Measurements from ENCODE around the gene DNMT1.
A peak's percentile ranks its signal among the peaks of the same experiment; 100 is the strongest.

The DNMT1 gene

GRCh38 chr19:10113964-10114650, 80.6 kb downstream of the DNMT1 start:
- DNase-seq (ENCODE audit: low read depth in 2 of 2), result no peak

- no peak for DNase-seq (ENCODE audit: low read depth in 2 of 2)
These were observed 81.2 kb downstream of the DNMT1 start for GRCh38 chr19:10113592-10113963.

DNA sequence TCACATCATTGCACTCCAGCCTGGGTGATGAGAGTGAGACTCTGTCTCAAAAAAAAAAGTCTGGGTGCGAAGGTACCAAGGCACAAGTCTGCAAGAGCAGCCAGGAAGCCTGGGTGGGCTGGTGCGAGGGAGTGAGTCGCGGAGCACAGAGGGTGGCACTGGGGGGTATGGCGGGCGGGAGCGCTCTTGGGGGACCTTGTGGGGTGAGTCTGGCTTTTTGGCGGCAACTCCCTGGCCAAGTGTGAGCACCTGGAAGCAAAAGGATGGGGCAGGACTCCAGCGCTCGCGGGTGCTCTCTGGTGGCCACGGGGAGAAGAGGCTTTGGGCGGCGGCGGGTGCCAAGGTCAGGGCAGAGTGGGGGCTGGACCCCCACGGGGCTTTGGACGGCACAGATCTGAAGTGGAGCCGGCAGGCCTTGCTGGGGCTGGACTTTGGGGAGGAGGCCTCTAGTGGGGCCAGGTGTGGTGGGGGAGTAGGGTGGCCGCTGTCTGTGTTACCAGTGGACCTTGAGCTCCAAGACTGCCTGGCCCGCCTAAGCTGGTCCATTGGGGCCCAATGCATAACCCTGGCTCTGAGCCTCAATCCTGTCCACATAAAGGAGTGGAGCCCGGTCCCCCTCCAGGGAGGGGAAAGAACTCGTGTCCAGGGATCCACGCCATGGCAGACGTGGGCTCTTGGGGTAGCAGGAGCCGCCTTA, 81.7 kb downstream of the DNMT1 start:
- peak; percentile 55 to 58 for DNase-seq (ENCODE audit: low read depth in 2 of 2)

- peak; percentile 68 to 77 for DNase-seq (ENCODE audit: low read depth in 2 of 2)
These were observed 82.6 kb downstream of the DNMT1 start for GRCh38 chr19:10112037-10112761.

DNA sequence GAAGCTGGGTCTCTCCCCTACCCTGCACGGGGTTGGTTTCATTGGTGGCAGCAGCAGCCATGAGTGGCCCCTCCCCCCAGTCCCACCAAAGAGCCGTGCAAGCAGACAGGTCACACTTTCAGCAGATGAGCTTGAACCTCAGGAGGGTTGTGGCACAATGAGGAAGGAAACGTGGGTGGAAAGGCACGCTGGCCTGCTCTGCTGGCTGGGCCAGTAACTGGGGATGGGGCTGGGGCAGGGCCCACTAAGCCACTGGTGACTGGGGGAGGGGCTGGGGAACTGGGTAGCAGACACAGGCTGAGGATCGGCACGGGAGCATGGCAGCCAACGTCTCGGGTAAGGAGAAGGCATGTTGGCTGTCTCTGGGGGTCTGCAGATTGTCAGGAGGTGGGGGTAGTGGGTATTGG, 83.3 kb downstream of the DNMT1 start, which contains the start of gene P2RY11:
TSS of gene P2RY11 (plus strand) at position 289 of the 407 bp plus-strand sequence. CDS start at position 318, 29 bp downstream.
- peak; percentile 57 to 73 for DNase-seq (ENCODE audit: low read depth in 2 of 2)

GRCh38 chr19:10110972-10111317, 83.8 kb downstream of the DNMT1 start:
- no peak for DNase-seq (ENCODE audit: low read depth in 2 of 2)

DNA sequence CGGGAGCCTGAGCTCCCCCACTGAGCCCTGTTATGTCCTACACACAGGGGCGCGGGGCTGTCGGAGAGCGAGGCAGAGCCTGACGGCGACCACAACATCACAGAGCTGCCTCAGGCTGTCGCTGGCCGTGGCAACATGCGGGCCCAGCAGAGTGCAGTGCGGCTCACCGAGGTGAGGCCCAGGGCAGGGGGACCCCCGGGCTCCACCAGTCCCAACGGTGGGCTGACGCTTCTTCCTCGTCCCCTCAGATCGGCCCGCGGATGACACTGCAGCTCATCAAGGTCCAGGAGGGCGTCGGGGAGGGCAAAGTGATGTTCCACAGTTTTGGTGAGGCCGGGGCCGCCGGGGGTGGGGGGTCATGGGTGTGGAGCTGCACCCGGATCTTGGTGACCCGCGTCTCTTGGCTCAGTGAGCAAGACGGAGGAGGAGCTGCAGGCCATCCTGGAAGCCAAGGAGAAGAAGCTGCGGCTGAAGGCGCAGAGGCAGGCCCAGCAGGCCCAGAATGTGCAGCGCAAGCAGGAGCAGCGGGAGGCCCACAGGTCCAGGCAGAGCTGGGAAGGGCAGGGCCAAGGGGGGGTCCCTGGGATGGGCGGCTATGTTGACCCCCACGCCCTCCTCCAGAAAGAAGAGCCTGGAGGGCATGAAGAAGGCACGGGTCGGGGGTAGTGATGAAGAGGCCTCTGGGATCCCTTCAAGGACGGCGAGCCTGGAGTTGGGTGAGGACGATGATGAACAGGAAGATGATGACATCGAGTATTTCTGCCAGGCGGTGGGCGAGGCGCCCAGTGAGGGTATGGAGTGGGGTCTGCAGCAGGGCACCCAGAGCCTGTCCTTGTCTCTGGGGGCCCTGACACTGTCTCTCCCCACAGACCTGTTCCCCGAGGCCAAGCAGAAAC, 84.4 kb downstream of the DNMT1 start:
- no peak for DNase-seq (ENCODE audit: low read depth in 2 of 2)

- no peak for DNase-seq (ENCODE audit: low read depth in 2 of 2)
These were observed 85.2 kb downstream of the DNMT1 start for GRCh38 chr19:10109528-10109927.

GRCh38 chr19:10107817-10108367, 86.9 kb downstream of the DNMT1 start:
- no peak for DNase-seq (ENCODE audit: low read depth in 2 of 2)

GRCh38 chr19:10107254-10107653, 87.5 kb downstream of the DNMT1 start:
- no peak for DNase-seq (ENCODE audit: low read depth in 2 of 2)

GRCh38 chr19:10106100-10106936, 88.4 kb downstream of the DNMT1 start, which contains the start of gene PPAN:
Gene PPAN, plus strand, starts transcription at chr19:10106362. Its CDS starts 33 bp downstream, at chr19:10106395.
- DNase-seq (ENCODE audit: low read depth in 2 of 2), result peak; percentile 95 to 96

- DNase-seq (ENCODE audit: low read depth in 2 of 2), result peak; percentile 79 to 85
These were observed 89.1 kb downstream of the DNMT1 start for GRCh38 chr19:10105509-10106099.

DNA sequence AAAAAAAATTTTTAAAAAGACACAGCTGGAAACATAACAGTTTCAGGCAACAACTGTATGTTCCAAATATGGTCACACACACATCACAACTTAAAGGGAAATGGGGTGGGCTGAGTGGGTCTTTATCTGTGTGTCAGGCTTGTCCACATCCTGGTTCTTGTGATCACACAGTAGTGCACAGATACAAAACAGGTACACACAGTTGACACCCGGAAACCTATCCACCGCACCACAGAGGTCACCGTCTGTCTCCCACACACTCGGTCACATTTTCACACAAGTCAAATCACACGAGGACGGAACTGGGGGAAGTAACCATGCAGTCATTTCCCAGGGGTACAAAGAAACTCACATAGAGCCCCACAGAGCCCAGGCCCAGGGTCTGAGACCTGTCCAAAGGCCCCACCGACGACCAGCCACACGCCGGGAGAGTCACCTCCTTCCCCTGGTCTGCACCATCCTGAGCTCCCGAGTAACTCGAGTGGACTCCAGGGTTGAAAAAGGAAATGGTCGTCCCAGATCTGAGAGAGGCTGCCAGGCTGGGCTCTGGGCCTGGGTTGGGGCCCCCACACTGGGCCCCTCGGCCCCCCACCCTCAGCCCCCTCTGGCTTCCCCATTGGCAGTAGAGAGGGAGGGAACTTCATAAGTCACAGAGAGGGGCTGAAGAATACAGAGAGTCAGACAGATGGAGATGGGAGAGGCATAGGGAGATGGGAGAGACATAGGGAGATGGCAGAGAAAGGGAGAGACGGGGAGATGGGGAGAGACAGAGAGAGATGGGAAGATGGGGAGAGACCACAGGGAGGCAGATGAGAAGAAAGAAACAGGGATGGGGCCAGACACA, 89.9 kb downstream of the DNMT1 start:
- peak; percentile 74 to 78 for DNase-seq (ENCODE audit: low read depth in 2 of 2)

- no peak for DNase-seq (ENCODE audit: low read depth in 2 of 2)
These were observed 90.6 kb downstream of the DNMT1 start for GRCh38 chr19:10104130-10104513.

DNA sequence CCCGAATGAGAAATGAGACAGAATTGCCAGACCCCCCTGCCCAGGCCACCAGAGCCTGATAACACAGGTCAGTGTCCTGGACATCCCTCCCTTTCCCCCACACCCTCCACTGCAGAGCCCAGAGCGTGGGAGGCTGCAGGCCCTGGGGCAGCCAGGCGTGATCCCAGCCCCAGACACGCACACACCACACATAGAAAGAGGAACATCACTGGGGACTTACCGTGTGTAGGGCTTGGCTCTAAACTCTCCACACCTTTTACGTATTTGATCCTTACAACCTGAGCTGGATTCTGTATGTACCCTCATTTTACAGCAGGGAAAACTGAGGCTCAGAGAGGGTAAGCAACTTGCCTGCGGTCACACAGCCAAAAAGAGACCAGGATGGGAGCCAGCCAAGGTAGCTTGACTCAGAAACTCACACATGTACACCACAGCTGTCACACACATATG, 91.9 kb downstream of the DNMT1 start:
- no peak for DNase-seq (ENCODE audit: low read depth in 2 of 2)

DNA sequence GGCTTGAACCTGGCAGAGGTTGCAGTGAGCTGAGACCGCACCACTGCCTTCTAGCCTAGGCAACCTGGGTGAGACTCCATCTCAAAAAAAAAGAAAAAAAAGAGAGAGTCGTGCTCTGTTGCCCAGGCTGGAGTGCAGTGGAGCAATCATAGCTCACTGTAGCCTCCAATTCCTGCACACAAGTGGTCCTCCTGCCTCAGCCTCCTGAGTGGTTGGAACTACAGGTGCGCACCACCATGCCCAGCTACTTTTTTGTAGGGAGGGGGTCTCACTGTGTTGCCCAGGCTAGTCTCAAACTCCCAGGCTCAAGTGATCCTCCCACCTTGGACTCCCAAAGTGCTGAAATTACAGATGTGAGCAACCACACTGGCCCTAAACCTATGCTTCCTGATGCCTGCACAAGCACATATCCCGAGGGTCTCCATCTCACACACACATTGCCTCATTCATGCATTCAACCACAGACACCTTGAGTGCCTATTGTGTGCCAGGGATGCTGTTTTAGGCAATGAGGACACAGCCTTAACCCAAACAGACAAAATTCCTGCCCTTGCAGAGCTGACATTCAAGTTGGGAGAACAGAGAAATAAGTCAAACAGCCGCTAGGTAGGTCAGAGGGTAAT, 94.5 kb downstream of the DNMT1 start:
- DNase-seq (ENCODE audit: low read depth in 2 of 2), result no peak

GRCh38 chr19:10096615-10096963, 98.2 kb downstream of the DNMT1 start:
- no peak for DNase-seq (ENCODE audit: low read depth in 2 of 2)

DNA sequence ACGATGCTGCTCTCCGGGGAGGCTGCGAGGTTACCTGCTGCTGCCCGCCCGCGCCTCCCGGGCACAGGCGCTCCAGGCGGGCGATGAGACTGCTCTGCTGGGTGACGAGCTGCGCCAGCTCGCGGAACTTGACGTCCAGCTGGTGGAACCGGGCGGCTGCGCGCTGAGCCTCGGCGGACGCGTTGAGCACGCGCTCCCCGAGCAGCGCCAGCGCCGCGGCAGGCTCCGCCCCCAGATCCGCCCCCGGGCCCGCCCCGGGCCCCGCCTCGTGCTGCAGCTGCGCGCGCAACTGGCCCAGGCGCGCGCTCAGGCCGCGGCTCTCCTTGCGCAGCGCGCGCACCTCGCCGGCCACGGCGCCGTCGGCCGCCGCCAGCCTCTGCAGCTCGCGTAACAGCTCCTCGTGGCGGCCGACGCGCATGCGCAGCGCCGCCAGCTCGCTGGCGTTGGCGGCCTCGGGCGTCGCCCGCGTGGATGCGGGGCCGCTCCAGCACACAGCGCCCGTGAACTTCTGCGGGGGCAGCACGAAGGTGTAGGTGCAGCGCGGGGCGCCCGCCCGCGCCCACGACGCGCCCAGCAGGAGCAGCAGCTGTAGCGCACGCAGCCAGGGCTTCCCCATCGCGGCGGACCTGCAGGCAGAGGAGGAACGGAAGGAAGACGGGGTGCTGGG, 98.7 kb downstream of the DNMT1 start:
- peak; percentile 86 to 88 for DNase-seq (ENCODE audit: low read depth in 2 of 2)
